C4-2B (cell line): ENCODE data around the gene SYNGR3.

Experiments
- CTCF ChIP-seq: fragments of 450-650 bp; conservative IDR thresholded peaks from 2 replicates; pipeline ENCODE4 v1.5.1; 2017; ENCODE audit warnings: mild to moderate bottlenecking
- ZFX ChIP-seq: fragments of 450-650 bp; IDR thresholded peaks from 2 replicates; pipeline ENCODE4 v1.6.1; 2017

GRCh38 chr16:2001456-2002355 lies 11.9 kb downstream of the SYNGR3 start:
- TF ChIP-seq CTCF: no peak
- no peak for TF ChIP-seq ZFX
